Hepatocyte (in vitro differentiated cells): ENCODE measurements around the gene C4BPA.

ENCODE experiments used
- EZH2 ChIP-seq: fragments of 200-600 bp; sonication (generic); IDR thresholded peaks from 2 replicates; pipeline ENCODE4 v1.6.1; 2016; ENCODE audit warnings: antibody characterized with exemption, mild to moderate bottlenecking, borderline replicate concordance
- EZH2phosphoT487 ChIP-seq: fragments of 200-600 bp; sonication (generic); IDR thresholded peaks from one replicate; pipeline ENCODE4 v1.6.1; 2018; ENCODE audit warnings: antibody characterized with exemption, mild to moderate bottlenecking, low read depth, moderate library complexity; ENCODE audit not compliant: unreplicated experiment, severe bottlenecking
- TF ChIP-seq, protein P1 (sequence below): fragments of 200-600 bp; sonication (generic); IDR thresholded peaks from 2 replicates; pipeline ENCODE4 v1.5.1; 2016; ENCODE audit warnings: antibody characterized with exemption, mild to moderate bottlenecking; ENCODE audit not compliant: poor library complexity

DNA sequence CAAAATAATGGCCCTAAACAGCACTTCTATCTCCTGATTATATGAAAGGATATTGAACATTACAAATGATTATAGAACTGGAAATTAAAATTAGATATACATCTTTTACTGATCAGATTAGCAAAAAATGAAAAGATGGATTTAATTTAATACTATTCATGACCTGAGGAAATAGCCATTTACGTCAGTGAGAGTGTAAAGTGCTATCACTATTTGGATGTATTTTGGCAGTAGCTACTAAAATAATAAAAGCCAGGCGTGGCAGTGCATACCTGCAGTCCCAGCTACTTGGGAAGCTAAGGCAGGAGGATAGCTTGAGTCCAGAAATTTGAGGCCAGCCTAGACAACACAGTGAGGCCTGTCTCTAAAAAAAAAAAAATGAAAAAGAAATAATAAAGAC, 10.1 kb upstream of the C4BPA start:
- TF ChIP-seq EZH2 = no peak
- TF ChIP-seq EZH2phosphoT487 = no peak
- TF ChIP-seq, protein P1, sequence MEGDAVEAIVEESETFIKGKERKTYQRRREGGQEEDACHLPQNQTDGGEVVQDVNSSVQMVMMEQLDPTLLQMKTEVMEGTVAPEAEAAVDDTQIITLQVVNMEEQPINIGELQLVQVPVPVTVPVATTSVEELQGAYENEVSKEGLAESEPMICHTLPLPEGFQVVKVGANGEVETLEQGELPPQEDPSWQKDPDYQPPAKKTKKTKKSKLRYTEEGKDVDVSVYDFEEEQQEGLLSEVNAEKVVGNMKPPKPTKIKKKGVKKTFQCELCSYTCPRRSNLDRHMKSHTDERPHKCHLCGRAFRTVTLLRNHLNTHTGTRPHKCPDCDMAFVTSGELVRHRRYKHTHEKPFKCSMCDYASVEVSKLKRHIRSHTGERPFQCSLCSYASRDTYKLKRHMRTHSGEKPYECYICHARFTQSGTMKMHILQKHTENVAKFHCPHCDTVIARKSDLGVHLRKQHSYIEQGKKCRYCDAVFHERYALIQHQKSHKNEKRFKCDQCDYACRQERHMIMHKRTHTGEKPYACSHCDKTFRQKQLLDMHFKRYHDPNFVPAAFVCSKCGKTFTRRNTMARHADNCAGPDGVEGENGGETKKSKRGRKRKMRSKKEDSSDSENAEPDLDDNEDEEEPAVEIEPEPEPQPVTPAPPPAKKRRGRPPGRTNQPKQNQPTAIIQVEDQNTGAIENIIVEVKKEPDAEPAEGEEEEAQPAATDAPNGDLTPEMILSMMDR = no peak
